Measurements from ENCODE around the gene POLR2H.
"Not testable (repeated sequence)": the region's sequence is repeated elsewhere in the genome, so short reads cannot be mapped to it uniquely, and the experiment has no call there.

The POLR2H gene

DNA sequence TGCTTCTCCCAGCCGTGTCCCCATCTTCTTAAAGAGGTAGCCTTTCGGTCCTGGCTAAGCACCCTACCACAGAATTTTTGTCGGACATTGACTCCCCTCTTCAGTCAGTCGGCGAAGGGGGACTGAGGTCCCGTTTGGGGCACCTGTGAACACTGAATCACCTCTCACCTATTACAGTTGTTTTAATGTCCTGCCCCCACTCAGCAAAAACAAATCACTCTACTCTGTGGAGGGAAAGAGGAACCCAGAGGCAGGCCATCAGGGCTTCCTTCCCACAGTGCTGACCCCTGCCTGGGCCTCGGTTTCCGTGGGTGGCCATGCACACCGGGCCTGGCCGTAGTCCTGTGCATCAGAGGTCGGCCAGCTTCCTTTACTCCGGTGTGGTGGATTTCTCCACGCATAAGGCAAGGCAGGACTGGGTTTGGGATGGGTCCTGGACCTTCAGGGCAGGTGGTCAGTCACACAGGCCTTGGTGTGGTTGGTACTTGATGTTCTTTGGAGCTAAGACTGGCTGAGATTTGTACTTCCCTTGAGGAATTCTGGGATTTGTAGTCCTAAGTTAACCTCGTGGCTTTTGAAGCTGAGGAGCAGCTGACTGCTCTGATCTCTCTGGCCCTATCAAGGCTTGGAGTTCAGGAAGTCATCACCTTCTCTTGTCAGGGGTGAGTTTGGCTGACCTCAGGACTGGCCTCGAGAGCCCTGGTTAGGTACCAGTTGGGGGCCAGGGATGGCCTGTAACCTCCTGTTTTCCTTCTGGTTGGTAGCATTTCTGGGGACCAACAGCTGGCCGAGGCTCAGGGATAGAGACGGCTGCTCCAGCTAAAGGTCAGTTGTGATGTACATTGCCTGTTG is 24.7 kb upstream of the POLR2H start:
- DNase-seq, result peak in 1 of 2 experiments; percentile 51

DNA sequence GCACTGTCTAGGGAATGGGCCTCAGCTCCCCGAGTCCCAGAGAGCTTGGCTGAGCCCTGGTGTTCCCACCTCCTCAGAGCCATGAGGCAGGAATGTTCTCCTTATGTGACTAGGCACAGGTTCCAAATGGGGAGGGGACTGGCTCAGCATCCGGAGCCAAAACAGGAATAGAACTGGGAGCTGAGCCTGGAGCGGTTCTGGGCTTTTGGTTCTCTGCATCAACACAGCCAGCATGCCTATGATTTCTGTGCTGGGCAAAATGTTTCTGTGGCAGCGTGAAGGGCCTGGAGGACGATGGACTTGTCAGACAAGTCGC is 24.2 kb upstream of the POLR2H start, which contains the start of gene FAM131A:
TSS of gene FAM131A (plus strand) at position 202 of the 316 bp plus-strand sequence. CDS start at position 233, 31 bp downstream.
- DNase-seq, result no peak

DNA sequence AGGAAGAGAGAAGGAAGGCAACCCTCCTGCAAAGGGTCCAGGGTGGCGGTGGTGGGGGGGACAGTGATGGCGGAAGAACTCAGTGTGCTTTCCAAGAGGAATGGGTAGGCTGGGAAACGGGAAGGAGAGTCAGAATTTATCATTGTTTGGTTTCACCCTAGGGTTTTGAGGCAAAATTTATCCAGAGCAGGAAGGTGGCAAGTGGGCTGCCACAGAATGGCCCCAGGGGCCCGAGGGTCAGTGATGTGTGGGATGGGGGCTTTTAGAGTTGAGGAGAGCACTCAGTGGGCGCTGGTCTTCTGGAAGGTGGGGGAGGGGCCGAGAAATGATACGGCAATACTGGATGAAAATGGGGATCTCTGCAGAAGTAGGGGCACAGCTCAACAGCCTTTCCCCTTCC is 23.5 kb upstream of the POLR2H start:
- DNase-seq, result no peak

DNA sequence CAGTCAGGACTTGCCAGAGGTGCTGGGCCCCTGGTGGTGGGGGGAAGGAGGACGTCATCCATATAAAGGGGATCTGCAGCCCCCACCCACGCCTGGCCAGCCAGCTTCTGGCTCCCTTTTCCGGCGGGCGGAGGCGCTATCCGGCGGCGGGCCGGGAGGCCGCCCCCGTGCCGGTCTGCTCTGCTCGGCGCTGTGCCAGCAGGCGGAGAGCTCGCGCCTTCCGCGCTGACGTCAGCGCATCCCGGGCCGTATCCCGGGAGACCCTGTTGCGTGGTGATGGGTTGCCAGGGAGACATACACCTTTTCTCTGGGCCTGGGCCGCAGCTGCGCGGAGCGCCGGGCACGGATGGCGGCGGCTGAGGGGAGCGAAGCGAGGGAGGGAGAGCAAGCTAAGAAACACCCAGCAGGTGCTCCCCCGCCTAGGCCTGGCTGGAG is 23.0 kb upstream of the POLR2H start:
- DNase-seq, result peak; percentile 87 to 95

DNA sequence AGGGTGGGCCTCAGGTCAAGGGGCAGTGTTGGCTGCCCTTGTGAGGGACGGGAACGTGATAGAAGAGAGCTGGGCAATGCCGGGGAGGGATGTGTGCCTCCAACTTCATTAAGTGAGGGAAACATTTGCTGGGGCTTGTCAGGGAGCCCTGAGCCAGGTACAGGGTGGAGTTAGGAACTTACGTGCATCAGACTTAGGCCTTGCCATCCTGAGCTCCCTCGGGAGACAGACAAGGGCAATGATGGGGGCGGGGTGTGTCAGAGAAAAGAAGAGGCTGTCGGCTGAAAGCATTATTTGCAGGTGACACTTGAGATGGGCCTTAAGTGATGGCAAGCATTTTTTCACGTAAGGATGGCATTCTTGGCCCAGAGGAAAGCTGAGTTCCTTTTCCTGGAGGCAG is 22.5 kb upstream of the POLR2H start:
- DNase-seq, result no peak

DNA sequence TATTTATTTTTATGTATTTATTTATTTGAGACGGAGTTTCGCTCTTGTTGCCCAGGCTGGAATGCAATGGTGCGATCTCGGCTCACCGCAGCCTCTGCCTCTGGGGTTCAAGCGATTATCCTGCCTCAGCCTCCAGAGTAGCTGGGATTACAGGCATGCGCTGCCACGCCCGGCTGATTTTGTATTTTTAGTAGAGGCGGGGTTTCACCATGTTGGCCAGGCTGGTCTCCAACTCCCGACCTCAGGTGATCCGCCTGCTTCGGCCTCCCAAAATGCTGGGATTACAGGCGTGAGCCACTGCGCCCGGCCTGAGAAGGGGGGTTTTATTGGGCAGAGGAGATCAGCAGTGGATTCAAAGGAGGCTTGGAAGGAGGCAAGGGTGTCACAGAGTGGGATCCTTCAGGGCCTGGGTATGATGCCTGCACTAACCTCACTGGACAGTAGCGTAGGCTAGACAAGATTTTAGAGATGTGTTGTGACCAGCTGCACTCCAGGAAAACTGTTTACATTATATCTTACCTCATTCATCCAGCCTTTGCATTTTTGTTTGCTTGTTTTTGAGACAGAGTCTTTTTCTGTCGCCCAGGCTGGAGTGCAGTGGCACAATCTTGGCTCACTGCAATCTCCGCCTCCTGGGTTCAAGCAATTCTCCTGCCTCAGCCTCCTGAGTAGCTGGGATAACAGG is 21.9 kb upstream of the POLR2H start:
- not testable (repeated sequence) for DNase-seq

DNA sequence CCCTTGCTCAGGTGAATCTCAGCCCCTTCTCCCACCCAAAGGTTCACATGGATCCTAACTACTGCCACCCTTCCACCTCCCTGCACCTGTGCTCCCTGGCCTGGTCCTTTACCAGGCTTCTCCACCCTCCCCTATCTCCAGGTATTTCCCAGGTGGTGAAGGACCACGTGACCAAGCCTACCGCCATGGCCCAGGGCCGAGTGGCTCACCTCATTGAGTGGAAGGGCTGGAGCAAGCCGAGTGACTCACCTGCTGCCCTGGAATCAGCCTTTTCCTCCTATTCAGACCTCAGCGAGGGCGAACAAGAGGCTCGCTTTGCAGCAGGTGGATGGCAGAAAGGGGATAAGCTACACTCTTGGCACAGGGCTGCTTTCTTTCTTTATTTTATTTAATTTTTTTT is 19.6 kb upstream of the POLR2H start:
- DNase-seq, result no peak

DNA sequence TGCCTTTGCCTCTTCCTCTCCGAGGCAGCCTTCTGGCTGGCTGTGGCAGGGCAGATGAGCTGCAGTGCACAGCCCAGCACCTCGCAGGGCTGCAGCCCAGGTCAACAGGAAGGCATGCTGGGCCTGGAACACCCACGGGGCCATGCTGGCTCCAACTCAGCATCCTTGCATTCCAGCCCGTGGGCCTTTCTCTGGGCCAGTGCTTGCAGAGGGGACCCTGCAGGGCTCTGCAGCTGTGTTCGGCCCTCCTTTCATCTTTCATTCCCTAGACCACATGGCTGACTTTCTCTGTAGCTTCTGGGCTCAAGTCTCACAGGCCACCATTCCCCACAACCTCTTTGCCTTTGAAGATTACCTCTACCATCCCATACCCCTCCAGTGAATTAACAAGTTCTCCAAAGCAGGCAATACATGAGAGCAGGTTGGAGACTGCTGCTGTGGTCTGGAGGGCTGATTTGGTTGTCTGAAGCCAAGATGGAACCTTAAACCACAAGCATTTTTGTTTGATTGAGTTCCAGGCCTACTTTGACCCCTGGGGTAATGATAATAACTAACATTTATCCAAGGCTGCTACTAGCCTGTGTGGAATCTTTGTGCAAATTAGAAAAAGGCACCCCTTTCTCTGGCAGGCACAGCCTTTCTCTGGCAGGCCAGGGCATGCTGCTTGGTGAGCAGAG is 18.2 kb upstream of the POLR2H start:
- DNase-seq, result no peak

DNA sequence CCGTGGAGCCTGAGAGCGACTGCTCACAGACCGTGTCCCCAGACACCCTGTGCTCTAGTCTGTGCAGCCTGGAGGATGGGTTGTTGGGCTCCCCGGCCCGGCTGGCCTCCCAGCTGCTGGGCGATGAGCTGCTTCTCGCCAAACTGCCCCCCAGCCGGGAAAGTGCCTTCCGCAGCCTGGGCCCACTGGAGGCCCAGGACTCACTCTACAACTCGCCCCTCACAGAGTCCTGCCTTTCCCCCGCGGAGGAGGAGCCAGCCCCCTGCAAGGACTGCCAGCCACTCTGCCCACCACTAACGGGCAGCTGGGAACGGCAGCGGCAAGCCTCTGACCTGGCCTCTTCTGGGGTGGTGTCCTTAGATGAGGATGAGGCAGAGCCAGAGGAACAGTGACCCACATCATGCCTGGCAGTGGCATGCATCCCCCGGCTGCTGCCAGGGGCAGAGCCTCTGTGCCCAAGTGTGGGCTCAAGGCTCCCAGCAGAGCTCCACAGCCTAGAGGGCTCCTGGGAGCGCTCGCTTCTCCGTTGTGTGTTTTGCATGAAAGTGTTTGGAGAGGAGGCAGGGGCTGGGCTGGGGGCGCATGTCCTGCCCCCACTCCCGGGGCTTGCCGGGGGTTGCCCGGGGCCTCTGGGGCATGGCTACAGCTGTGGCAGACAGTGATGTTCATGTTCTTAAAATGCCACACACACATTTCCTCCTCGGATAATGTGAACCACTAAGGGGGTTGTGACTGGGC is 16.8 kb upstream of the POLR2H start:
- no peak for DNase-seq

DNA sequence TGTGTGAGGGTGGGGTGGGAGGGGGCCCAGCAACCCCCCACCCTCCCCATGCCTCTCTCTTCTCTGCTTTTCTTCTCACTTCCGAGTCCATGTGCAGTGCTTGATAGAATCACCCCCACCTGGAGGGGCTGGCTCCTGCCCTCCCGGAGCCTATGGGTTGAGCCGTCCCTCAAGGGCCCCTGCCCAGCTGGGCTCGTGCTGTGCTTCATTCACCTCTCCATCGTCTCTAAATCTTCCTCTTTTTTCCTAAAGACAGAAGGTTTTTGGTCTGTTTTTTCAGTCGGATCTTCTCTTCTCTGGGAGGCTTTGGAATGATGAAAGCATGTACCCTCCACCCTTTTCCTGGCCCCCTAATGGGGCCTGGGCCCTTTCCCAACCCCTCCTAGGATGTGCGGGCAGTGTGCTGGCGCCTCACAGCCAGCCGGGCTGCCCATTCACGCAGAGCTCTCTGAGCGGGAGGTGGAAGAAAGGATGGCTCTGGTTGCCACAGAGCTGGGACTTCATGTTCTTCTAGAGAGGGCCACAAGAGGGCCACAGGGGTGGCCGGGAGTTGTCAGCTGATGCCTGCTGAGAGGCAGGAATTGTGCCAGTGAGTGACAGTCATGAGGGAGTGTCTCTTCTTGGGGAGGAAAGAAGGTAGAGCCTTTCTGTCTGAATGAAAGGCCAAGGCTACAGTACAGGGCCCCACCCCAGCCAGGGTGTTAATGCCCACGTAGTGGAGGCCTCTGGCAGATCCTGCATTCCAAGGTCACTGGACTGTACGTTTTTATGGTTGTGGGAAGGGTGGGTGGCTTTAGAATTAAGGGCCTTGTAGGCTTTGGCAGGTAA is 16.0 kb upstream of the POLR2H start:
- peak; percentile 56 to 70 for DNase-seq

DNA sequence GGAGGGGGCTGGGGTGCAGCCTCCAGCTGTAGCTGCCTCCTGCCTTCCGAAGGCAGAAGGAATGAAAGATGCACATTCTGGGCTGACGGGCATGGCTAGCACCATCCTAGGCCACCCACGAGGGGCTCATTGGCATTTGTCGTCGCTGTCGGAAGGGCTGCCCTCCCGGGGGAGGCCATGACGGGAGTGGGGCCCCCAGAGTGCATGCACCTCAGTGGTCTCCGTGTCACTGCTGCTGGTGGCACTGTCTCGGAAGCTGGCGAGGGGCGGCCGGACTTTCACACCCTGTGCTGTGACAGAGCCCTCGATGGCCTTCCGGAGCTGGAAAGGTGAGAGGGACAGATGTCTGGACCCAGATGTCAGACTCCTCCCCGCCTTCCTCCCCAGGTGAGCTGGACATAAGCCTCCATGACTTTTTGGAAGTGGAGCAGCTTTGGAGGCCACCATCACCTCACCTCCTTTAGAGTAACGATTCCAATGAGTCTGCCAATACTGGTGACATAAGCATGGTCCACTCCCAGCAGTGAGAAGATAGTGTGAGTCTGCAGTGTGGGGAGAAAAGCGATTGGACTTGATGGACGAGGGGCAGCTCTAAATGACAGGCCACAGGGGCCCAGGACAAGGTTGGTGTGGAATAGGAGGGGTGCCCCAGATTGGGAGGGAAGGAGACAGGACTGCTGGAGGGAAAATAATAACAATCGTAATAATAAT is 14.9 kb upstream of the POLR2H start:
- DNase-seq, result no peak

DNA sequence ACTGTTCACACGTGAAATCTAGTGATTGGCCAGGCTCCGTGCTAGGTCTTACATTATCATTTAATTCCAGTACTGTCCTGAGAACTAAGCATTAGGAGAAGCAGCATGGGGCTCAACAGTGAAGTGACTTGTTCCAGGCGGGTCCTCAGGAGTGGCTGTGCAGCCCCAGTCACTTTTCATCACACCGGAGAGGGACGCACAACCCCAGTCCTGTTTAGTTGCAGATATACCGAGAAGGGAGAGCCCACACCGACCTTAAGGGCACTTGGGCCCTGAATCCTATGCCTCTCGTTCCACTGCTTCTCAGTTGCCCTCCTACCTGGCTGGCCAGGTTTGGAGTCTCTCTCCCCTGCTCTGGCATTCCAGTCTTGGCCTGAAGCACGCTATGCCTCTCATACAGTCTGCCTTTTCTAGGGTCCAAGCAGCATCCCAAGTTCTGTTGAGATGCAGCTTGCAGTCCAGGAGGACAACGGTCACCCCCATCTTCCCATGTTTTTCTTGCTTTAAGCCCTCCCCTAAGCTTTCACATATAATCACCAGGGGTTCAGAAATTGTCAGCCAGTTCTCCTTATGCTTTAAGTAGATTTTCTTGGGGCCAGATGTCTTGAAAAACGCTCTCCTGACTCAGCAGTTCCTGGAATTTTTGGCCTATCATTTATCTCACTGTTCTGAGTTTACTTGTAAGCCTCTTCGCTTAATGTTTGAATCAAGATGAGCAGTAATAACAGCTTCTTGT is 14.0 kb upstream of the POLR2H start:
- peak in 1 of 2 experiments; percentile 39 for DNase-seq

DNA sequence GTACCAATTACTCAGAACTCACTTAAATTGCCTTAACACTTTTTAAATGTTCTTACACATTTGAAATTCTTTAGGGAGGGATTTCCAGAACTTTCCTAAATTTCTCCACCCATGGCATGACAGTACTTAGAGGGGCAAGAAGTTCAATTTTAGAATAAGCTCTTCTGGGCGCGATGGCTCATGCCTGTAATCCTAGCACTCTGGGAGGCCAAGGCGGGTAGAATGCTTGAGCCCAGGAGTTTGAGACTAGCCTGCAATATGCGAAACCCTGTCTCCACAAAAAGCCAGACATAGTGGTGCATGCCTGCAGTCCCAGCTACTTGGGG is 13.5 kb upstream of the POLR2H start:
- DNase-seq, result no peak

DNA sequence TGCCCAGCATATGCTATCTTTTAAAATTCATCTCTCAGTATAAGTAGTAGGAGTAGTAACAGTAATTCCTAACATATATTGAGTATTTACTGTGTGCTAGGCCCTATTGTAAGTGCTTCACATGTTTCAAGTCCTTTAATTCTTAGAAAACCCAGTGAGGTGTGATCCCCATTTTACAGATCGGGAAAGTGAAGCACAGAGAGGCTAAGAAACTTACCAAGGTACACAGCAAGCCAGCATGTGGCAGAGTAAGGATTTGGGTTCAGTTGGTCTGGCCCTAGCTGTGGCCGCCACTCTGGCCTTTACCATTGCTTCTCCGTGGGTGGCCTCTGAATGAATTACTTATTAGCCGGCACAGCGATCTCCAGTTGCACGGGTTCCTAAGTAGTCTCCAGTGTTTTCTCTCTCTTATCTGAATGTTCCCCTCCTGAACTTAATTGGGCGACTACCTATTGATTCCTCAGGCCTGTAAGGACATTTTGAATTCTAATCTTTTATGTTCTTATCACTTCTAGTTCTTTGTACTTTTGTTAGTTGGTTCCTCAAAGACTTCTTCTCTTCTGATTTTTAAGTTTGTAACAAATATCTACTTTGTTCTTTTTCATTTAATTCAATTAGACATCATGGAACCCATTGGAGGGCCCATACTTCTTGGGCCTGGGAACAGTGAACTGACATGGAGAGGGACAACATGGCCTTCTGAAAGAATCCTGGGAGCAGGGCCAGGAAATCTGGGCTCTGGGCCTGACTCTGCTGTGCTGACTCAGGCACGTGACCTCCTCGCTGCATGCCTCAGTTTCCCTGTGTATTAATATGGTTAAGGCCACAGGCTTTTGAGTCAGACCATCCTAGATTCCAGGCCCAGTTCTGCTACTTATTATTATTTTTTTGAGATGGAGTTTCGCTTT is 11.7 kb upstream of the POLR2H start:
- DNase-seq, result no peak

DNA sequence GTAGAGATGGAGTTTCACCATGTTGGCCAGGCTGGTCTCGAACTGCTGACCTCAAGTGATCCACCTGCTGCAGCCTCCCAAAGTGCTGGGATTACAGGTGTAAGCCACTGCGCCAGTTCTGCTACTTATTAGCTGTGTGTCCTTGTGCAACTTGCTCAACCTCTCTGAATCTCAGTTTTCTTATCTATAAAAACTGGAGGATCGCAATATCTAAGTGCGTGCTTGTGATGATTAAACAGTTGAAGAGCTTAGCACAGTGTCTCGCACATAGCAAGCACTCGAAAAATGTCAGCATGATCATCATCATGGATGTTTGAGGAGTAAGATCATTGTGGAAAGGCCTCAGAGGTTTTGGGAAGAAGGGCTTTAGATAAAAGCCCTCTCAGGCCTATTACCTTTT is 10.9 kb upstream of the POLR2H start:
- DNase-seq, result no peak

DNA sequence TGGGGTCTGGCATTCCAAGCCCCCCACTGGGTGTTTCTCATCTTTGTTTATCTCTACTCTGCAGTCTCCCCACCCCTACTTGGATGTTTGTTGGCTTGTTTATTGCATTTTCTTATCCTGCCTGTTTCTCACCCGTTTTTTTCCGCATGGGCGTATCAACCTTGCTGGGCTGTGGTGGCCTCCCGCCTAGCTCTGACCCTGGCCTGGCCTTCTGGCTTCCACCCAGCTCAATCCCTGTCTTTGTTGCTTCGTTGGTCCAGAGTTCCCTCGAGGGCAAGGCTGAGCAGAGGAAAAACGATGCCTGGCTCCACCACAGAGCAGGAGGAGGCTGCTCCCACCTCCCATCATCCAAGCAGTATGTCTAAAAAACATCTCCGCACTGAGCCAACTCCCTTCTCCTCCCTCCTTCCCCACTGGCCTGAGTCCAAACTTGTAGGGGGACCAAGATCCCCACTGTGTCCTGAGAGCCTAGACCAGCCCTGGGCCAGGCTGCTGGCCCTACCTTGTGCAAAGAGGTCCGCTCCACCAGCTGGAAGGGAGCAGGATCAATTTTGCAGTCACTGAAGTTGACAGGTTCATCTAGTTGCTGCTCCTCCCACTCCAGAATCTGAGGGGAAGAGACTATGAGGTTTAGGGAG is 9.9 kb upstream of the POLR2H start:
- DNase-seq, result no peak

DNA sequence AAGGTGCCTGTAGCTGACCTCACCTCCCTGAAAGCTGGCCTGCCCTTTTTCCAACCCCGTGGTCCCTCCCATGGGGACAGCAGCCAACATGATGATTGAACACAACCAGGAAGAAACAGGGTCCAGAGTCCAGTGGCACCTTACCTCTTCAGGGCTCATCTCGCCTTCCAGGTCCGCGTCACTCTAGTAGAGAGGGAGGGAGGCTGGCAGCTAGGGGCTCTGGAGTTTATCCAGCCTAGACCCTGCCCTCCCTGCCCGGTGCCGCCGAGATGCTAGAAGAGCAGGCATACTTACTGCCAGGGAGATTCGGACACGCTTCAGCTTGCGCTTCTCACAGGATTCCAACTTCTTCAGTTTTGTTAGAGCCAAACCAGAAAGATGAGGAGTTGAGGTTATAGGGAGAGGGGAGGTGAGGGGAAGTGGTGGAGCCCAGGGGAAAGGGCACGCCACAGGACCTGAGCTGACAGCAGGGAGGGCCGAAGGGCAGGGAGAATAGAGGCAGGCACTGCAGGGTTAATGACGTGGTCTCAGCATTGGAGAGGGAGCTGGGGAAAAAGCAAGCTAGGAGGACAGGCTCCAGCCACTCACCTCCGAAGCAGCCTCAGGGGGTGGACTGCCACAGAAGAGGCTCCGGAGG is 9.2 kb upstream of the POLR2H start:
- DNase-seq, result no peak

DNA sequence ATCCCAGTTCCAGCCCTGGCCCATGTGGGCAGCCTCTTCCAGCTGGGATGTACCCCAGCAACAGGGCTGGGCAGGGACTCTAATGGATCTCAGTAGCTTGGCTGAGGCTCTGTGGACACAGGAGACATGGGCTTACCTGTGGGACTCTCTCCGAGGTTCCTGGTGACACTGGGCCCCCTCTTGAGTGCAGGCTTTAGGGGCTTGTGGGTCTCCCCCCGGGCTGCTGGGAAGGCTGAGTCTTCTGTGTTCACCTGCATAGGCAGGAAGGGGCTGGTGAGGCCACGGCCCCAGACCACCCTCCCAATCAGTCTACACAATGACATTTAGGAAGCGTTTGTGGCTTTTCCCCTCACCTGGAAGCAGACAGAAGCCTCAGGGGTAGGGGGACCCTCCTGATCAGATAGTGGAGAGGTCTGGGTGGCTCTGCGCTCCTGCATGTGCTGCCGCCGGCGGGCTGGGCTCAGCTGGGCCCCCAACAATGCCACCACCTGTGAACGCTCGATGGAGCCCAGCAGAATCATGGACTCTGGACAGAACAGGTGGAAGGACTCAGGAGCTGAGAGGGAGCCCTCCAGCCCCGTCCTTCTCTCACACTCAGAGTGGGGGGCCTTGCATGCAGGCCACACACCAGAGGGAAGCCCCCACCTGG is 8.5 kb upstream of the POLR2H start:
- DNase-seq, result no peak
